Kidney (tissue), 14 donors: ENCODE results near the gene TENT4A. TPM values are rescaled to one million over a fixed set of nuclear protein-coding genes. Genes with fewer than 3 reads are reported as not detected.

Experiments
- DNase-seq, 5 donors: peaks; one replicate each; pipeline ENCODE4 v3.0.0-alpha.2; 2013 to 2020
- FAIRE-seq: peaks from 2 replicates; lab custom pipeline; 2012; peaks lifted over from hg19 to GRCh38; lab: Jason Lieb, UNC
- H3K27ac ChIP-seq, 2 donors: one replicate each; pipeline ENCODE4 v1.7.0; 2013; ENCODE audit warnings: low read depth in 2 of 2, low read length in 2 of 2, inconsistent platforms in 1 of 2
- H3K27me3 ChIP-seq: one replicate; pipeline ENCODE4 v1.7.1; 2013; ENCODE audit warnings: low read length, inconsistent platforms; ENCODE audit not compliant: control insufficient read depth, insufficient read depth
- H3K36me3 ChIP-seq, 3 donors: one replicate each; pipeline versions ENCODE4 v1.7.0 to v1.7.1; 2013; ENCODE audit warnings: low read length in 3 of 3, control low read depth in 1 of 3, inconsistent platforms in 1 of 3; ENCODE audit not compliant: insufficient read depth in 3 of 3, control insufficient read depth in 2 of 3
- H3K4me1 ChIP-seq, 3 donors: one replicate each; pipeline versions ENCODE4 v1.7.0 to v1.7.1; 2013; ENCODE audit warnings: low read length in 3 of 3, inconsistent platforms in 1 of 3, low read depth in 1 of 3; ENCODE audit not compliant: control insufficient read depth in 2 of 3, insufficient read depth in 2 of 3
- H3K4me3 ChIP-seq, 3 donors: one replicate each; pipeline versions ENCODE4 v1.7.0 to v1.8.1; 2013; ENCODE audit warnings: low read length in 3 of 3, control low read depth in 1 of 3, inconsistent platforms in 1 of 3
- H3K9ac ChIP-seq, 3 donors: one replicate each; pipeline versions ENCODE4 v1.7.0 to v1.7.1; 2013; ENCODE audit warnings: low read length in 3 of 3, control low read depth in 1 of 3, inconsistent platforms in 1 of 3
- H3K9me3 ChIP-seq, 3 donors: one replicate each; pipeline versions ENCODE4 v1.7.0 to v1.7.1; 2013; ENCODE audit warnings: low read length in 3 of 3, control low read depth in 1 of 3, inconsistent platforms in 1 of 3; ENCODE audit not compliant: control insufficient read depth in 2 of 3, insufficient read depth in 1 of 3
- intact Hi-C: fragments of 100-400 bp; cut with DNase I; formaldehyde crosslinking; loops from one replicate; pipeline ENCODE4 v1.11.1; 2022
- polyA plus RNA-seq: library from polyadenylated mRNA; stranded (reverse); fragments of 350-450 nt; fragmentation: Illumina TruSeq; extraction: RNeasy Lipid Tissue Mini Kit (QIAGEN cat#74804); gene quantifications from one replicate; pipeline ENCODE4 v1.2.3, GENCODE V29; 2014; ENCODE audit warnings: low read depth, low replicate concordance; ENCODE audit not compliant: insufficient read depth
- total RNA-seq: library from RNA; stranded (reverse); fragmentation: NEBNext Ultra II Directional; extraction: Animal tissue kit (Norgen Biotek cat#: 25700); gene quantifications from one replicate; pipeline ENCODE4 v1.2.1, GENCODE V29; 2021
- TF ChIP-seq, protein P1 (sequence below): IDR thresholded peaks from 3 replicates; pipeline ENCODE4 v1.5.1; 2012; ENCODE audit warnings: mild to moderate bottlenecking, moderate library complexity, borderline replicate concordance; ENCODE audit not compliant: insufficient read depth; ENCODE audit errors: extremely low read depth
- donor health status: control.
- donor health status: control.
- donor health status: control.
- donor health status: control.
- donor health status: control.
- donor health status: DM: yes; HTN: yes; CAD: no.
- donor health status: Normal renal cell carcinoma (clear cell type).

The TENT4A gene
- total and polyA plus RNA-seq, 2 donors from 2014 or later: 4.8 to 22.8 TPM

- Histone ChIP-seq H3K27ac (no peak overlapping the region), H3K27me3 (no peaks in the 10 kb centered on the region), H3K9me3 (no peaks in the 10 kb centered on the region), H3K9ac (no peak overlapping the region), H3K4me1 (peaks cover 0 to 6% (median 0%) of the 10 kb centered on the region in 3 donors), H3K4me3 (no peak overlapping the region), H3K36me3 (peaks cover 0 to 31% (median 18%) of the 10 kb centered on the region in 3 donors)
- intact Hi-C loops: no loop called here
- TF ChIP-seq, protein P1, sequence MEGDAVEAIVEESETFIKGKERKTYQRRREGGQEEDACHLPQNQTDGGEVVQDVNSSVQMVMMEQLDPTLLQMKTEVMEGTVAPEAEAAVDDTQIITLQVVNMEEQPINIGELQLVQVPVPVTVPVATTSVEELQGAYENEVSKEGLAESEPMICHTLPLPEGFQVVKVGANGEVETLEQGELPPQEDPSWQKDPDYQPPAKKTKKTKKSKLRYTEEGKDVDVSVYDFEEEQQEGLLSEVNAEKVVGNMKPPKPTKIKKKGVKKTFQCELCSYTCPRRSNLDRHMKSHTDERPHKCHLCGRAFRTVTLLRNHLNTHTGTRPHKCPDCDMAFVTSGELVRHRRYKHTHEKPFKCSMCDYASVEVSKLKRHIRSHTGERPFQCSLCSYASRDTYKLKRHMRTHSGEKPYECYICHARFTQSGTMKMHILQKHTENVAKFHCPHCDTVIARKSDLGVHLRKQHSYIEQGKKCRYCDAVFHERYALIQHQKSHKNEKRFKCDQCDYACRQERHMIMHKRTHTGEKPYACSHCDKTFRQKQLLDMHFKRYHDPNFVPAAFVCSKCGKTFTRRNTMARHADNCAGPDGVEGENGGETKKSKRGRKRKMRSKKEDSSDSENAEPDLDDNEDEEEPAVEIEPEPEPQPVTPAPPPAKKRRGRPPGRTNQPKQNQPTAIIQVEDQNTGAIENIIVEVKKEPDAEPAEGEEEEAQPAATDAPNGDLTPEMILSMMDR: peak; percentile 18
- DNase-seq (peak in 4 of 5 donors; percentile 31 to 86 (median 50)), FAIRE-seq (no peak)
These were observed 46.2 kb downstream of the TENT4A start for GRCh38 chr5:6759401-6759800.

- Histone ChIP-seq H3K9me3 (no peaks in the 10 kb centered on the region), H3K9ac (no peak overlapping the region), H3K27me3 (no peaks in the 10 kb centered on the region), H3K4me3 (no peak overlapping the region), H3K27ac (no peak overlapping the region), H3K4me1 (peaks cover 0 to 6% (median 0%) of the 10 kb centered on the region in 3 donors), H3K36me3 (peaks cover 0 to 25% (median 14%) of the 10 kb centered on the region in 3 donors)
- FAIRE-seq (no peak), DNase-seq (no peak)
- TF ChIP-seq, protein P1: no peak
- intact Hi-C loops: no loop called here
These were observed 46.8 kb downstream of the TENT4A start for GRCh38 chr5:6759983-6760382.

DNA sequence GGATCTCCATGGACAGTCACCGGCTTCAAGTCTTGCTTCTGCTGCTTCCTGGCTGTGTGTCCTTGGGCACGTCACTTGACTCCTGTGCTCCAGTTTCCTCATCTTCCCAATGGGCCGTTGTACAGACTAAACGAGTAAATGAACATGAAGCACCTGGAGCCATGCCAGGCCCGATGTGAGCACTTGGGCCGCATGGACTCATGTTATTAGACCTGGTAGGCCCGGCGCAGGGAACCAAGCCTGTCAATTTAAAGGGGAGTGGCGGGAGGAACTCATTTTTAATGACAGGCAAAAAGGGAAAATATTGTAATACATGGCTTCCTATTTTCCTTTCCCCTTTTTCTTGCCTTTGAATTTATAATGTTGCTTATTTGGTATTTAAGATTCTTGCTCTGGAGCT is 47.5 kb downstream of the TENT4A start:
- intact Hi-C loops: no loop called here
- no peaks in the 10 kb centered on the region for H3K27me3 ChIP-seq
- H3K36me3 ChIP-seq: peaks cover 0 to 18% (median 11%) of the 10 kb centered on the region in 3 donors
- no peak overlapping the region for H3K9ac ChIP-seq
- DNase-seq (peak in 1 of 5 donors; percentile 69), FAIRE-seq (no peak)
- TF ChIP-seq, protein P1: no peak
- H3K27ac ChIP-seq: no peak overlapping the region
- H3K4me1 ChIP-seq: peaks cover 0 to 6% (median 3%) of the 10 kb centered on the region in 3 donors
- no peaks in the 10 kb centered on the region for H3K9me3 ChIP-seq
- H3K4me3 ChIP-seq: no peak overlapping the region

DNA sequence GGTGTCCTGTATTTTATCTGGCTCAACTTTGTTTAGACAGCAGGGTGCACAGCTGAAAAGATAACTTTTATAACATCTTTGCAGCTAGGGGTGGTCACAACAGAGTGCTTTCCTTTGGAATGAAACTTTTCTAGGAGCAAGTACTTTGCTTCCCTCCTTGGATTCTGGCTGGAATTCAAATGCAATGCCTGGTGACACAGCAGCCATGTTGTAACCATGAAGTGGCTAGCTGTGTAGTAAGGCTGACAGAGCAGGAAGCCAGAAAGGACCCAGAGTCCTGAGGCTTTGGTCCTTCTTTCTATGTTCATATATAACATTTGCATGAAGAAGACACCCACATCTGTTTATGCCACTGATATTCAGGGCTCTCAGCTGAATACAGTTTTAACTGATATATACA is 48.1 kb downstream of the TENT4A start:
- TF ChIP-seq, protein P1: no peak
- Histone ChIP-seq H3K4me3 (no peak overlapping the region), H3K9me3 (no peaks in the 10 kb centered on the region), H3K27ac (no peak overlapping the region), H3K4me1 (peaks cover 0 to 9% (median 7%) of the 10 kb centered on the region in 3 donors), H3K36me3 (peaks cover 0 to 12% (median 5%) of the 10 kb centered on the region in 3 donors), H3K27me3 (no peaks in the 10 kb centered on the region), H3K9ac (no peak overlapping the region)
- DNase-seq (no peak), FAIRE-seq (no peak)
- intact Hi-C loops: no loop called here
